Measurements from ENCODE around the gene SPINK4.

DNA sequence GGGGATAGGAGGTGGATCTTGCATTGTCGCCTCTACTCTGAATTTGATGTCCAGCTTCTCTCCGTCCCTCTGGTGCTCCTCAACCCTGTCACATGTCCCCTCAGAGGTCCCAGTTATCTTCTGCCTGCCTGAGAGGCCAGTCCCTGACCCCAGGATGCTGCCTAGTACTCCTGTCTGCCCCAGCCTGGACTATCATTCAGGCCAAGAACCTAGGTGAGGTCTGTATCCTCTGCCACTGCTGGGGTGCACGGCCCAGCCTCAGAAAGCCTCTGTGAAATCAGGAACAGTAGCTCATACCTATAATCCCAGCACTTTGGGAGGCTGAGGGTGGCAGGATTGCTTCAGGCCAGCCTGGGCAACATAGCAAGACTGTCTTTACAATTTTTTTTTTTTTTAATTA, 8.6 kb downstream of the SPINK4 start:
- no peak for TF ChIP-seq POLR2AphosphoS5 (IDR thresholded peaks at IDR 0.05; ENCODE audit: low read depth, low read length)
- no peak for TF ChIP-seq SIN3A (IDR thresholded peaks at IDR 0.05; ENCODE audit: borderline replicate concordance, insufficient read depth, low read length)
